GM23338 (cell line): ENCODE data around the gene ATG4C. TPM values are rescaled to one million over a fixed set of nuclear protein-coding genes. Genes with fewer than 3 reads are reported as not detected.

Experiments used
- ATAC-seq: fragments of 200-7000 bp; cut with Tn5 transposase; 3 replicates; pipeline ENCODE4 v1.9.1; 2020
- DNase-seq: peaks from one replicate; pipeline ENCODE4 v3.0.0-alpha.2; 2015; ENCODE audit warnings: low spot score
- H2AFZ ChIP-seq: fragments of 200-600 bp; sonication (generic); 2 replicates; pipeline ENCODE4 v1.8.0; 2016; ENCODE audit warnings: antibody characterized with exemption, mild to moderate bottlenecking, moderate library complexity
- H3F3A ChIP-seq: fragments of 200-600 bp; sonication (generic); replicated peaks from 2 replicates; pipeline ENCODE4 v1.8.0; 2017; ENCODE audit warnings: antibody characterized with exemption, mixed run types, low read depth
- H3K27ac ChIP-seq: fragments of 200-600 bp; sonication (generic); 2 replicates; pipeline ENCODE4 v1.6.1; 2016; ENCODE audit warnings: low read depth
- H3K27me3 ChIP-seq: fragments of 200-600 bp; sonication (generic); 2 replicates; pipeline ENCODE4 v1.8.0; 2016; ENCODE audit warnings: mild to moderate bottlenecking, mixed run types, moderate library complexity; ENCODE audit not compliant: insufficient read depth
- H3K36me3 ChIP-seq: fragments of 200-600 bp; sonication (generic); 2 replicates; pipeline ENCODE4 v1.8.0; 2016; ENCODE audit warnings: mild to moderate bottlenecking; ENCODE audit not compliant: insufficient read depth
- H3K4me1 ChIP-seq: fragments of 200-600 bp; sonication (generic); 2 replicates; pipeline ENCODE4 v1.8.0; 2016; ENCODE audit warnings: mild to moderate bottlenecking, moderate library complexity; ENCODE audit not compliant: insufficient read depth
- H3K4me2 ChIP-seq: fragments of 200-600 bp; sonication (generic); 2 replicates; pipeline ENCODE4 v1.7.1; 2017; ENCODE audit warnings: mixed run types
- H3K4me3 ChIP-seq: fragments of 200-600 bp; sonication (generic); 2 replicates; pipeline ENCODE4 v1.6.1; 2016; ENCODE audit warnings: mixed run types
- H3K79me2 ChIP-seq: fragments of 200-600 bp; sonication (generic); replicated peaks from 2 replicates; pipeline ENCODE4 v1.8.0; 2017; ENCODE audit warnings: mild to moderate bottlenecking; ENCODE audit not compliant: insufficient read depth
- H3K9me2 ChIP-seq: fragments of 200-600 bp; sonication (generic); 2 replicates; pipeline ENCODE4 v1.8.0; 2017; ENCODE audit not compliant: insufficient read depth
- H4K20me1 ChIP-seq: fragments of 200-600 bp; sonication (generic); replicated peaks from 2 replicates; pipeline ENCODE4 v1.8.0; 2017; ENCODE audit warnings: mild to moderate bottlenecking; ENCODE audit not compliant: insufficient read depth
- H3K27ac Mint-ChIP-seq: 2 replicates; pipeline ENCODE4 v1.8.0; 2020; ENCODE audit warnings: inconsistent platforms, mild to moderate bottlenecking, moderate library complexity, mixed read lengths
- H3K27me3 Mint-ChIP-seq: 3 replicates; pipeline ENCODE4 v1.8.0; 2022; ENCODE audit warnings: low read depth, mild to moderate bottlenecking, moderate library complexity, mixed read lengths, inconsistent platforms; ENCODE audit not compliant: insufficient read depth, poor library complexity
- H3K36me3 Mint-ChIP-seq: 3 replicates; pipeline ENCODE4 v1.8.0; 2021; ENCODE audit warnings: low read depth, mild to moderate bottlenecking, inconsistent platforms, moderate library complexity, mixed read lengths
- H3K4me1 Mint-ChIP-seq: 3 replicates; pipeline ENCODE4 v1.8.0; 2020; ENCODE audit warnings: mild to moderate bottlenecking, inconsistent platforms, mixed read lengths
- H3K4me3 Mint-ChIP-seq: 3 replicates; pipeline ENCODE4 v1.8.0; 2021; ENCODE audit warnings: moderate library complexity, mild to moderate bottlenecking, inconsistent platforms, mixed read lengths
- H3K9me3 Mint-ChIP-seq: 3 replicates; pipeline ENCODE4 v1.8.0; 2020; ENCODE audit warnings: moderate library complexity, mild to moderate bottlenecking, inconsistent platforms, mixed read lengths
- CREB1 ChIP-seq: fragments of 250-450 bp; sonication (Bioruptor Pico); IDR thresholded peaks from 2 replicates; pipeline ENCODE4 v1.5.0; 2020; ENCODE audit warnings: low read depth, mild to moderate bottlenecking, moderate library complexity
- EZH2phosphoT487 ChIP-seq: fragments of 200-600 bp; sonication (generic); IDR thresholded peaks from one replicate; pipeline ENCODE4 v1.8.1; 2018; ENCODE audit warnings: antibody characterized with exemption; ENCODE audit not compliant: unreplicated experiment
- JUNB ChIP-seq: IDR thresholded peaks from one replicate; pipeline ENCODE4 v1.6.1; 2016; ENCODE audit warnings: antibody characterized with exemption; ENCODE audit not compliant: unreplicated experiment
- NANOG ChIP-seq: IDR thresholded peaks from 2 replicates; pipeline ENCODE4 v1.6.1; 2016; ENCODE audit warnings: antibody characterized with exemption, borderline replicate concordance
- ZNF114 ChIP-seq: fragments of 250-450 bp; sonication (Bioruptor Pico); IDR thresholded peaks from 2 replicates; pipeline ENCODE4 v1.5.0; 2020; ENCODE audit warnings: mild to moderate bottlenecking, moderate library complexity
- polyA plus RNA-seq: library from polyadenylated mRNA; unstranded; fragments of >200 nt; fragmentation: Nextera tagmentation; extraction: Ambion mirVana; gene quantifications from 2 replicates; pipeline ENCODE4 v1.2.1, GENCODE V29; 2016
- total RNA-seq: library from RNA; depleted of rRNA; stranded (reverse); fragments of >200 nt; shearing (Covaris generic); gene quantifications from 2 replicates; pipeline ENCODE4 v1.2.3, GENCODE V29; 2014
- TF ChIP-seq, protein P1 (sequence below), 2 experiments: fragments of 200-600 bp in 1 of 2; sonication (generic) in 1 of 2; conservative IDR thresholded peaks; 2 replicates each; pipeline versions ENCODE4 v1.5.1 to v1.6.1; 2016 to 2017; ENCODE audit warnings: antibody characterized with exemption in 2 of 2, low read depth in 2 of 2, mild to moderate bottlenecking in 2 of 2, moderate library complexity in 1 of 2

ATG4C gene
- total and polyA plus RNA-seq, 2 experiments from 2014 or later, result 15.7 to 18.6 TPM

DNA sequence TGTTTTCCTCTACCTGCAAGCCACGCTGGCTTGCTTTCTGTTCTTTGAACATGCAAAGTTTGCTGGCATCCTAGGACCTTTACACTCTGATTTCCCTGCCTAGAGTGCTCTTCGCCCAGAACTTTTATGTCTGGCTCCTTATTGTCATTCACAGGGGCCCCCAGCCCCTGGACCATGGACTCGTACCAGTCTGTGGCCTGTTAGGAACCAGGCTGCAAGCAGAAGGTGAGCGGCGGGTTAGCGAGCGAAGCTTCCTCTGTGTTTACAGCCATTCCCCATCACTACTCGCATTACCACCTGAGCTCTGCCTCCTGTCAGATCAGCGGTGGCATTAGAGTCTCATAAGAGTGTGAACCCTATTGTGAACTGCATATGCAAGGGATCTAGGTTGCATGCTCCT is 73.0 kb downstream of the ATG4C start (continued):
- TF ChIP-seq, protein P1, sequence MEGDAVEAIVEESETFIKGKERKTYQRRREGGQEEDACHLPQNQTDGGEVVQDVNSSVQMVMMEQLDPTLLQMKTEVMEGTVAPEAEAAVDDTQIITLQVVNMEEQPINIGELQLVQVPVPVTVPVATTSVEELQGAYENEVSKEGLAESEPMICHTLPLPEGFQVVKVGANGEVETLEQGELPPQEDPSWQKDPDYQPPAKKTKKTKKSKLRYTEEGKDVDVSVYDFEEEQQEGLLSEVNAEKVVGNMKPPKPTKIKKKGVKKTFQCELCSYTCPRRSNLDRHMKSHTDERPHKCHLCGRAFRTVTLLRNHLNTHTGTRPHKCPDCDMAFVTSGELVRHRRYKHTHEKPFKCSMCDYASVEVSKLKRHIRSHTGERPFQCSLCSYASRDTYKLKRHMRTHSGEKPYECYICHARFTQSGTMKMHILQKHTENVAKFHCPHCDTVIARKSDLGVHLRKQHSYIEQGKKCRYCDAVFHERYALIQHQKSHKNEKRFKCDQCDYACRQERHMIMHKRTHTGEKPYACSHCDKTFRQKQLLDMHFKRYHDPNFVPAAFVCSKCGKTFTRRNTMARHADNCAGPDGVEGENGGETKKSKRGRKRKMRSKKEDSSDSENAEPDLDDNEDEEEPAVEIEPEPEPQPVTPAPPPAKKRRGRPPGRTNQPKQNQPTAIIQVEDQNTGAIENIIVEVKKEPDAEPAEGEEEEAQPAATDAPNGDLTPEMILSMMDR (conservative IDR thresholded peaks at IDR 0.05; ENCODE audit: low read depth in 2 of 2), result no peak
- TF ChIP-seq NANOG, result no peak
- TF ChIP-seq CREB1, result no peak

- no peak overlapping the region for H3K4me3 Mint-ChIP-seq
- no peaks in the 10 kb centered on the region for H3K4me1 Mint-ChIP-seq
- no peaks in the 10 kb centered on the region for H4K20me1 ChIP-seq
Observed at GRCh38 chr1:62869217-62869754, 85.4 kb downstream of the ATG4C start.

GRCh38 chr1:62870148-62870547 is 86.2 kb downstream of the ATG4C start:
- Histone ChIP-seq H2AFZ (no peak overlapping the region), H3K4me1 (no peaks in the 10 kb centered on the region), H4K20me1 (no peaks in the 10 kb centered on the region), H3F3A (no peaks in the 10 kb centered on the region), H3K36me3 (no peaks in the 10 kb centered on the region), H3K27ac (no peak overlapping the region), H3K27me3 (no peaks in the 10 kb centered on the region), H3K4me2 (no peak overlapping the region), H3K9me2 (no peaks in the 10 kb centered on the region), H3K4me3 (no peak overlapping the region), H3K79me2 (no peaks in the 10 kb centered on the region)
- H3K9me3 Mint-ChIP-seq, result no peaks in the 10 kb centered on the region
- H3K4me3 Mint-ChIP-seq, result no peak overlapping the region
- ATAC-seq (no peak), DNase-seq (no peak)
- no peaks in the 10 kb centered on the region for H3K36me3 Mint-ChIP-seq
- TF ChIP-seq EZH2phosphoT487, result no peak
- TF ChIP-seq, protein P1 (conservative IDR thresholded peaks at IDR 0.05; ENCODE audit: low read depth in 2 of 2), result no peak
- TF ChIP-seq CREB1, result no peak
- H3K27ac Mint-ChIP-seq, result no peak overlapping the region
- no peaks in the 10 kb centered on the region for H3K27me3 Mint-ChIP-seq
- H3K4me1 Mint-ChIP-seq, result no peaks in the 10 kb centered on the region

More at GRCh38 chr1:62869217-62869754, 85.4 kb downstream of the ATG4C start:
- Histone ChIP-seq H3K4me1 (no peaks in the 10 kb centered on the region), H2AFZ (no peak overlapping the region), H3K4me2 (no peak overlapping the region), H3K9me2 (no peaks in the 10 kb centered on the region), H3K27me3 (no peaks in the 10 kb centered on the region), H3K79me2 (no peaks in the 10 kb centered on the region), H3K36me3 (no peaks in the 10 kb centered on the region), H3K4me3 (no peak overlapping the region), H3K27ac (no peak overlapping the region), H3F3A (no peaks in the 10 kb centered on the region)
- DNase-seq (no peak), ATAC-seq (no peak)
- H3K27ac Mint-ChIP-seq, result no peak overlapping the region
- no peak for TF ChIP-seq ZNF114
- TF ChIP-seq, protein P1 (conservative IDR thresholded peaks at IDR 0.05; ENCODE audit: low read depth in 2 of 2), result no peak
- TF ChIP-seq JUNB, result no peak
- no peaks in the 10 kb centered on the region for H3K9me3 Mint-ChIP-seq
- no peaks in the 10 kb centered on the region for H3K36me3 Mint-ChIP-seq
- H3K27me3 Mint-ChIP-seq, result no peaks in the 10 kb centered on the region
